ENCODE data around the gene AMPD3. TPM values are rescaled to one million over a fixed set of nuclear protein-coding genes. Genes with fewer than 3 reads are reported as not detected.

AMPD3 gene
- polyA plus RNA-seq, 3 donors from 2014 or later = 2.5 to 4.9 (median 4.0) TPM

DNA sequence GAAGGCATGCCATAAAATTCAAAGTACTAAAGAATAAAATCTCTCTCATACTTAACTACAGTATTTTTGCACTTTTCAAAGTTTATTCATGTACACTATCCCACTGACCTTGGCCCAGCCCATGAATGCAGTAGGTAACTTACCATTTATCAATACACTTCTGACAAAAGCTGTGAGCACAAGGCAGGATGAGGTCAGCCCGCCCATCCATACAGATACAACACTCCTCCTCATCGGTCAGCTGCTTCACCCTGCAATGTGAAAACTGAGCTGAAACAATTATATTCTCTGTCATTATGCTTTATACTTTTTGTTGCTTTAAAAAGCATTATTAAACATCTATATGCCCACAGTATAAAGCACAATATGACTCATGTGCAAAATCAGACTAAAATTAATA, 63.8 kb downstream of the AMPD3 start:
- Mint-ChIP-seq H3K4me3 (no peak overlapping the region), H3K4me1 (no peaks in the 10 kb centered on the region), H3K36me3 (peaks cover 18 to 53% (median 26%) of the 10 kb centered on the region in 3 donors), H3K27me3 (ENCODE audit: low read depth in 3 of 3) (no peaks in the 10 kb centered on the region), H3K9me3 (no peaks in the 10 kb centered on the region), H3K27ac (no peak overlapping the region)
- no peak for DNase-seq

DNA sequence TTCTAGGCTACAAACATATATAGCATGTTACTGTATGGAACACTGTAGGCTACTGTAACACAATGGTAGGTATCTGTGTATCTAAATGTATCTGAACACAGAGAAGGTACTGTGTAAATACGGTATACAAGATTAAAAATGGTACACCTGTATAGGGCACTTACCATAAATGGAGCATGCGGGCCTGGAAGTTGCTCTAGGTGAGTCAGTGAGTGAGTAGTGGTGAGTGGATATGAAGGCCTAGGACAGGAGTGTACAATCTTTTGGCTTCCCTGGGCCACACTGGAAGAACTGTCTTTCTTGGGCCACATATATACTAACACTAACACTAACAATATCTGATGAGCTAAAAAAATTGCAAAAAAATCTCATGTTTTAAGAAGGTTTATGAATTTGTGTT, 64.6 kb downstream of the AMPD3 start:
- peaks cover 18 to 51% (median 26%) of the 10 kb centered on the region in 3 donors for H3K36me3 Mint-ChIP-seq
- no peaks in the 10 kb centered on the region for H3K9me3 Mint-ChIP-seq
- no peak overlapping the region for H3K4me3 Mint-ChIP-seq
- H3K27me3 Mint-ChIP-seq (ENCODE audit: low read depth in 3 of 3) = no peaks in the 10 kb centered on the region
- no peak overlapping the region for H3K27ac Mint-ChIP-seq
- H3K4me1 Mint-ChIP-seq = no peaks in the 10 kb centered on the region
- no peak for DNase-seq

DNA sequence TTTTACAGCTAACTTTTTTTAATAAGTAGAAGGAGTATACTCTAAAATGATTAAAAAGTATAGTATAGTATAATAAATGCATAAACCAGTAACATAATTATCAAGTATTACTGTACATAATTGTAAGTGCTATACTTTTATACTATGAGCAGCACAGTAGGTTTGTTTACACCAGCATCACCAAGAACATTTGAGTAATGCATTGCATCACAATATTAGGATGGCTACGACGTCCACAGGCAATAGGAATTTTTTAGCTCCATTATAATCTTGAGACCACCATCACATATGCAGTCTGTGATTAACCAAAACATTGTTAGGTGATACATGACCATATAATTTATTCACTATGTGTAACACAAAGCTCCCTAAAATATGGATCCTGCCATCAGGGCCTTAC, 65.5 kb downstream of the AMPD3 start:
- Mint-ChIP-seq H3K27me3 (ENCODE audit: low read depth in 3 of 3) (no peaks in the 10 kb centered on the region), H3K4me1 (no peaks in the 10 kb centered on the region), H3K9me3 (no peaks in the 10 kb centered on the region), H3K4me3 (no peak overlapping the region), H3K36me3 (peaks cover 25 to 54% (median 33%) of the 10 kb centered on the region in 3 donors), H3K27ac (no peak overlapping the region)
- no peak for DNase-seq

DNA sequence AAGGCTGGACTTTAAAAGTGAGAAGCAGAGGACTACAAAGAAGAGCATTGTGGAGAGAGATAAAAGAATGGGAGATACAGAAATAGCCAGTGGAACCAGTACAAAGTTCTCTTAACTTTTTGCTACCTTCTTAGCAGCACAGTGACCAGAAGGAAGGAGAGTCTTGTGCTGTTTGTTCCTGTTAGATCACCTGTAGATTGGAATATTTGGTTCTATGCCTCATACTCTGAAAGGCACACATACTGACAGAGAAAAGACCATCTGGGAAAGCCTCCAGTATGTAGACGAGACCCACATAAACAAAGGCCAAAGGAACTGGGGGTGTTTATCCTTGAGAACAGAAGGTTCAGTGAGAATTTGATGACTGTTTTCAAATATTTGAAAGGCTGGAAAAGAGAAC, 67.2 kb downstream of the AMPD3 start:
- no peaks in the 10 kb centered on the region for H3K9me3 Mint-ChIP-seq
- peaks cover 34 to 59% (median 36%) of the 10 kb centered on the region in 3 donors for H3K36me3 Mint-ChIP-seq
- H3K27me3 Mint-ChIP-seq (ENCODE audit: low read depth in 3 of 3) = no peaks in the 10 kb centered on the region
- no peak for DNase-seq
- no peak overlapping the region for H3K27ac Mint-ChIP-seq
- H3K4me1 Mint-ChIP-seq = no peaks in the 10 kb centered on the region
- H3K4me3 Mint-ChIP-seq = no peak overlapping the region

DNA sequence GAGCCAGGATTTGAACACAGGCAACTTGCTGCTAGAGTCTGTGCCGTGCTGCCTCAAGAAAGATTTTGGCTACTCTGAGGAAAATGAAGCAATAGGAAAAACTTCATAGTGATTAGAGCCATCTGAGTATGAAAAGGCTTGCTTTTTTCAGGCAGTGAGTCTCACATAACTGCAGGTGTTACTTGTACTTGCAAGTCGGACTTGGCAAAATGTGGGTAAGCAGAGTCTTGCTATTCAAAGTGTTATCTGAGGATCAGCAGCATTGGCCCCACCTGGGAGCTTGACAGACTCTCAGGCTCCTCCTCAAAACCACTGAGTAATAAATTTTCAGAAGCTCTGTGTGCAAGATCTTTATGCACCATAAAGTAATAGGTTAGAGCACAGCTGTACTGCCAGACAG, 67.9 kb downstream of the AMPD3 start:
- Mint-ChIP-seq H3K9me3 (no peaks in the 10 kb centered on the region), H3K4me1 (no peaks in the 10 kb centered on the region), H3K27ac (no peak overlapping the region), H3K27me3 (ENCODE audit: low read depth in 3 of 3) (no peaks in the 10 kb centered on the region), H3K36me3 (peaks cover 33 to 57% (median 39%) of the 10 kb centered on the region in 3 donors), H3K4me3 (no peak overlapping the region)
- DNase-seq = no peak

DNA sequence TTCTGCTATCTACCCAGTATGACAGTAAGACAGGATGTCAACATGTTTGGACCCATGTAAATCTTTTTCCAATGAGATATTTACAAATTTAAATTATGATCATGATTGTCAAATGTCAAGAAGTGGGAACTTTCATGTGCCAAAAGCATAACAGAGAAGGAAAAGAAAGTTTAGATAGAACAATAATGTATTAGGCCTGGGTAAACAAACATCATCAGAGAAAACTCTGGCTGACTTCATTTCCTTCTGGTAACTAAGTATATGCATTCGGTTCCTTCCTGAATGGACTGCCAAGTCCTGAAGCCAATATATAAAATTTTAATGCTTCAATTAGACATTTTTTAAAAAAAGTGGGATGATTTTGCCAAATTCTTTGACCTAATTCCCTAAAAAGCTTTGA, 69.4 kb downstream of the AMPD3 start:
- Mint-ChIP-seq H3K27me3 (ENCODE audit: low read depth in 3 of 3) (no peaks in the 10 kb centered on the region), H3K36me3 (peaks cover 39 to 56% (median 40%) of the 10 kb centered on the region in 3 donors), H3K4me3 (no peak overlapping the region), H3K9me3 (no peaks in the 10 kb centered on the region), H3K4me1 (no peaks in the 10 kb centered on the region), H3K27ac (no peak overlapping the region)
- no peak for DNase-seq

DNA sequence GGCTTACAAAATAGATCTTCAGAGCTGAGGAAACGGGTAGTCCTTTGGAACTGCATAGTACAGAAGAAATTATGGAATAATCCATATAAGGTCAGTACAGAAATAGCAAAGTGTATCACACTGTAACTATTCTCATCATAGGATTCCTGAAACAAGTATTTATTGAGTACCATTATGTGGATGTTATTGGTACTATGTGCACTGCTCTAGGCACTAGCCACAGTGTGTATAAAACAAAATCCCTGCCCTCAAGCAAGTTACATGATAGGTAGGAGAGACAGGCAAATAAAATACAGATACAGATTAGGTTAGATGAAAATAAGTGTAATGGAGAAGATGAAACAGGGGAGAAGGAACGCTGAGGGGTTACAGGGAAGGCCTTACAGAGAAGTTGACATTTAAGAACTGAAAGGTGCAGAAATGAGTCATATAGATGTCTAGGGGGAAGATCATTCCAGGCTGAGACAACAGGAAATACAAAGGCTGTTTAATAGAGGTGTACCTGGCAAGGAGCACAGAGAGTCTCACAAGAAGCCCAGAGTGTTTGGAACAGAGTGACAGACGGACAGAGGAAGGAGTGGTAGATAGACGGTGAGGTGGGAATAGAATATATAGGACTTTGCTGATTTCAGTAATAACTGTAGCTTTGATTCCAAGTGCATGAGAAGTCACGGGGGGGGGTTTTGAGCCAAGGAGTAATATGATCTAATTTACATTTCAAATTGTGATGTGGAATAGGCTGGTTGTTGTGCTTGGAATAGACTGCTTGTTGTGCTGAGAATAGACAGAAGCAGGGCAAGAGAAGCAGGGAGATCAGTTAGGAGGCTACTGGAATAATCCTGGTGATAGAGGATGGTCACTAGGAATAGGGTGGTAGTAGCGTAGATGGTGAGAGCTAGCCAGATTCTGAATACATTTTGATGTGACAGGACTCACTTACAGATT, 72.2 kb downstream of the AMPD3 start:
- no peaks in the 10 kb centered on the region for H3K4me1 Mint-ChIP-seq
- peaks cover 41 to 60% (median 42%) of the 10 kb centered on the region in 3 donors for H3K36me3 Mint-ChIP-seq
- H3K9me3 Mint-ChIP-seq = no peaks in the 10 kb centered on the region
- H3K4me3 Mint-ChIP-seq = no peak overlapping the region
- H3K27me3 Mint-ChIP-seq (ENCODE audit: low read depth in 3 of 3) = no peaks in the 10 kb centered on the region
- H3K27ac Mint-ChIP-seq = peak overlapping the region in 1 of 6 donors; percentile 52
- no peak for DNase-seq

DNA sequence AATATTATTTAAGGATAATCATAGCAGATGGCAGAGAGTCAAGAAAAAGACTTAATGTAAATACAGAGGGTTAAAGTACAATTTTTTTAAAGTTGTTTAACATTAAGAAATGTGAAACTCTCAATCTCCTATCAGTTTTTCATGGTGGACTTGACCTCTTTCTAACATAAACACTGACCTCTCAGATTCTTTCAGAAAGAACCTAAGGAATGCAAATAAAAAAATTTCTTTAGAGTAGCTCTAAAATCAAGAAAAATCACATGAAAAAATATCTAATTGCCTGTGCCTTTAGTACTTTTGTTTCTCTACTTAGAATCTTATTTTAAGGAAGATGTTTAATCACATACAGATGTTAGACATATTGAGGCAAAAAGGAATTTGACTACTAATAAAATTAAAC, 73.1 kb downstream of the AMPD3 start:
- Mint-ChIP-seq H3K36me3 (peaks cover 42 to 67% (median 47%) of the 10 kb centered on the region in 3 donors), H3K27ac (no peak overlapping the region)

DNA sequence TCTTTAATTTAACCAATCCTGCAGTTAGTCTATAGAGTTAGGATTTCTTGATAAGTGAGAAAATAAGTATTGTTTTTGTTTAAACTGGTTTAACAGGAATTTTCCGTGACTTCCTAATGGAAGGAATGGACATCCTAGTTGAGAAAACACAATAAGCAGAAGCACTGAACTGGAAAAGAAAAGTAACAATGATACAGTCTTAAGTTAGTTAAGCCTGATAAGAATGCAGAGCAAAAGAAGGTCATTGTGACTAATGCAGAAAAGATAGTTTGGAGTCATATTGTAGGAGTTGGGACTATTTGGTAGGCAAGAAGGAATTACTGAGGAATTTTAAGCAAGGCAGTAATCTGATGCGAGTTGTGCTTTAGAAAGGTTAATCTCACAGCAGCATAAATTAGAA, 74.2 kb downstream of the AMPD3 start:
- Mint-ChIP-seq H3K27me3 (ENCODE audit: low read depth in 3 of 3) (no peaks in the 10 kb centered on the region), H3K27ac (no peak overlapping the region), H3K9me3 (no peaks in the 10 kb centered on the region), H3K36me3 (peaks cover 44 to 66% (median 53%) of the 10 kb centered on the region in 3 donors), H3K4me1 (no peaks in the 10 kb centered on the region), H3K4me3 (no peak overlapping the region)
- DNase-seq = no peak

More for the DNA sequence above, 73.1 kb downstream of the AMPD3 start:
- no peak overlapping the region for H3K4me3 Mint-ChIP-seq
- no peaks in the 10 kb centered on the region for H3K9me3 Mint-ChIP-seq
- no peaks in the 10 kb centered on the region for H3K27me3 Mint-ChIP-seq (ENCODE audit: low read depth in 3 of 3)
- no peak for DNase-seq
- no peaks in the 10 kb centered on the region for H3K4me1 Mint-ChIP-seq

DNA sequence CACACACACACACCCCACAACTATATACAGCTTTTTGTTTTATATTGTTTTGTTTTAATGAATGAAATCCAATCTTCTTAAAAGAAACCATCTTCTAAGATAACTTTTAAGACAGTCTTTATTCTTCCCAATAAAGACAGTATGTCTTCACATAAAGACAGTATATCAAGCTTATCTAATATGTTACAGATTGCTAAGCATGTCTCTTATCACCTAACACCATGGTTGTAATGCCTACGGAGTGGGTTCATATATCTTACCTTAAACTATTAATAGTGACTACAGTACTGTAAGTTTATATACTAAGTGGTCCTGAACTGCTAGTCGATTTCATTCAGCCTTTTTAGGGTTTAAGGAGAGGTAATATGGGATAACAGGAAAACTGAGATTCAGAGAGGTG, 77.5 kb downstream of the AMPD3 start:
- Mint-ChIP-seq H3K36me3 (peaks cover 24 to 41% (median 33%) of the 10 kb centered on the region in 3 donors), H3K9me3 (no peaks in the 10 kb centered on the region), H3K27me3 (ENCODE audit: low read depth in 3 of 3) (no peaks in the 10 kb centered on the region), H3K27ac (no peak overlapping the region), H3K4me3 (no peak overlapping the region), H3K4me1 (no peaks in the 10 kb centered on the region)
- DNase-seq = no peak

DNA sequence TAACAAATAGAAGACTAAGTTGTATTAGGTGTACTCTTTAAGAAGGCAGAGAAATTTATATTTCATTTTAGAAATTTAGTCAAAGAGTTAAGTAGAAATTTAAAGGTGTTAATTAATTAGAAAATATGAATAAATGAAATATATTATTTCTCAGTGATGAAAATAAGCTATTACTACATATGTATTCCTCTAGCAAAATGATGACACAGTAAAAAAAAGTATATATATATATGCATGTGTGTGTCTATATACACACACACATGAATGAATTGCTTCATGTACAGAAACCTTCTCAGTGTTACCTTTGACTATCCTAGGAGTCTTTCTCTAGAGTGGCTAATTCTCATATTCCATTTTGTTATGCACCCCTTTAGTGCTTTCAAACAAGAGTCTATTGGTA, 78.3 kb downstream of the AMPD3 start:
- no peak for DNase-seq
- Mint-ChIP-seq H3K27me3 (ENCODE audit: low read depth in 3 of 3) (no peaks in the 10 kb centered on the region), H3K4me1 (no peaks in the 10 kb centered on the region), H3K36me3 (peaks cover 22 to 38% (median 31%) of the 10 kb centered on the region in 3 donors), H3K27ac (no peak overlapping the region), H3K9me3 (no peaks in the 10 kb centered on the region), H3K4me3 (no peak overlapping the region)

DNA sequence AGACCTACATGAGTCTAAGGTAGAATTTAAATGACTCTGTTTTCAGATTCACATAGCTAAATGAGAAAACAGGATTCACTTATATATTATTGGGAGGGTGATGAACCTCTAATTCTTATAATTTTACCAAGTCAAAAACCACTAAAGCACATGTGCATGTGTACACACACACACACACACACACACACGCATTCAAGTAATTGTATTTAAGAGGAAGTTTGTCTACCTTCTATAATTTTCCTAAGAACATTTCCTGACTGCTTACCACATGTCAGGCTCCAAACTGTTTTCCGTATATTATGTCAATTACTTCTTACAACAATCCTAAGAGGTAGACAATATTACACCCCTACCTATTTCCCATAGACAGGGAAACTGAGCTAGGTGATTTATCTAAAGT, 79.3 kb downstream of the AMPD3 start:
- Mint-ChIP-seq H3K36me3 (peaks cover 20 to 31% (median 25%) of the 10 kb centered on the region in 3 donors), H3K4me1 (no peaks in the 10 kb centered on the region), H3K9me3 (no peaks in the 10 kb centered on the region), H3K4me3 (no peak overlapping the region), H3K27ac (no peak overlapping the region), H3K27me3 (ENCODE audit: low read depth in 3 of 3) (no peaks in the 10 kb centered on the region)
- DNase-seq = no peak

DNA sequence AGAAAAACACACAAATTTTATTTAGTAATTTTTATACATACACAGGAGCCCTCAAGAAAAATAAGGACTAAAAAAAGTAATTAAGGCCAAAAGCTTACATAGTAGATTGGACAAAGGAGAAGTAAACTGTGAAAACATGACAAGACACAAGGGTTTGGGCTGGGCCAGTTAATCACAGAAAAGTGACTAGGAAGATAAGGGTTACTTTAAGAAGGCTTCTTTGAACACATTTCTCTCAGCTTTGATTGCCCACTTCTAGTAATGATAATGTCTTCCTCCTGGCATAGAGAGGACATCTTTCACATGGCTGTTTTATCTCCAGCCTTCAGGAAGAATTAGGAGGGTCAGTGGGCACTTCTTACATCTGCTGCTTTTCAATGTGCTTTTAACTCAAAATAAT, 82.5 kb downstream of the AMPD3 start:
- Mint-ChIP-seq H3K36me3 (peaks cover 8 to 10% (median 10%) of the 10 kb centered on the region in 3 donors), H3K9me3 (no peaks in the 10 kb centered on the region), H3K27me3 (ENCODE audit: low read depth in 3 of 3) (peaks cover 0 to 5% (median 4%) of the 10 kb centered on the region in 3 donors), H3K27ac (no peak overlapping the region), H3K4me1 (peaks cover 11 to 19% of the 10 kb centered on the region in 2 donors), H3K4me3 (no peak overlapping the region)
- no peak for DNase-seq

DNA sequence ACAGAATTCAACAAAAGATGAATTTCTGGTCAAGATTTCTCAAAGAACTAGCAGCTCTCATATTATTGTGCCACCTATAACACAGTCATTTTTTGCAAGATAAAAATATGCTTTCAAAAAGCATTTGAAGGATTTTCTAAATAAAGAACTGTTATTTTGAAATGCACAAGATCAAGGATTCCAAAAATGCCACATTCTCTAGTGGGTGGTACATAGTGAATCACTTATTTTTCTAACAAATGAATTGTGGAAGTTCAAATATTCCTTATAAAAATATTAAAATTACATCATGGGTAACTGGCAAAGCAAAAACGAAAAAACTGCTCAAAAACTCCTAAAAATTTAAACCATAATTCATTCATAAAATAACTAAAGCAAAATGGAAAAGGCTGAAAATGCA, 83.9 kb downstream of the AMPD3 start:
- no peak for DNase-seq
- H3K27me3 Mint-ChIP-seq (ENCODE audit: low read depth in 3 of 3) = peaks cover 0 to 8% (median 7%) of the 10 kb centered on the region in 3 donors
- peaks cover 0 to under 1% (median under 1%) of the 10 kb centered on the region in 3 donors for H3K36me3 Mint-ChIP-seq
- H3K27ac Mint-ChIP-seq = no peak overlapping the region
- H3K4me1 Mint-ChIP-seq = peaks cover 11 to 19% of the 10 kb centered on the region in 2 donors
- no peaks in the 10 kb centered on the region for H3K9me3 Mint-ChIP-seq
- no peak overlapping the region for H3K4me3 Mint-ChIP-seq

Measured in immature natural killer cell (primary cell).